HL-60/S4 treated with phorbol 12-myristate 13-acetate at 8.2 ng/mL for 4 days and 3 days (cell line): ENCODE data around the gene NLGN1.
"Not testable (repeated sequence)": the region's sequence is repeated elsewhere in the genome, so short reads cannot be mapped to it uniquely, and the experiment has no call there.

ENCODE experiments used
- in situ Hi-C: fragments of 300-500 bp; cut with MboI; formaldehyde crosslinking; loops from 2 replicates; pipeline ENCODE4 v1.15.0; 2022; ENCODE audit warnings: low sequenced_read_pairs

The NLGN1 gene

DNA sequence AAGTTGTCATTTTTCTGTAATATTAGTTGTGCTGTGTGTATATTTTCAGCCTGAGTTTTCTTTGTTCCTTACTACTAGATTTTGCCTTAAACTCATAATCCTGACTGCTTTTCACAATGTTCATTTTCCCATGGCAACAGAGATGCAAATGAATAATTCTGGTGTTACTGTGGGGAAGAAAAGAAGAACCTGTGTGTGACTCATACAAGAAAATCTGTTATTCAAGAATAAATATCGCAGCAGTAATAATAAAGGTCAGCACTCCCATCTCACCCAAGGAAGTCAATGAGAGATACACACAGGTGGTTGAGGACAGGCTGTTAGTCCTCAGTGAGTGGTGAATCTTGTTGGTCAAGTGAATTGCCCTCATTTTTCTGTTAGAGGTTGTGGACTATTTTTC lies 805.0 kb downstream of the NLGN1 start:
- in situ Hi-C loops: no loop called here

- in situ Hi-C loops: no loop called here
Measured at GRCh38 chr3:174204765-174205164, 807.2 kb downstream of the NLGN1 start.

- in situ Hi-C loops: no loop called here
Measured at GRCh38 chr3:174206607-174207192, 809.2 kb downstream of the NLGN1 start.

DNA sequence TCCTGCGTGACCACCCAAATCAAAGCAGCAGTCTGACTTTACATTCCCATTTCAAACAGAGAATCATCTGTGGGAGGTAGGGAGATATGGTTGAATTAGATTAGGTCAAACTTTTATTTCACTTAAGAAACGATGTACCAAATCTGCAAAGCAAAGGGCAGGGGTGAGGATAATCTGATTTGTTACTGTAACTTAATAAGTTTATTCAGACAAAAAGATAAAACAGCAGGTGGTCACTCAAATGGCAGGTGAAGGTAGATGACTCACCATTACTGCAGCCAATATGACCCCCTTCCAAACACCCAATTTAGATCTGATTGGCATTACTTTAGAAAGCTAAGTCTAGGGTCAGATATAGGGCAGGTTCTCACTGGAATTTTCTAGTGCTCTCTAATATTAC lies 810.6 kb downstream of the NLGN1 start:
- in situ Hi-C loops: no loop called here

GRCh38 chr3:174211896-174212295 lies 814.4 kb downstream of the NLGN1 start:
- in situ Hi-C loops: not testable (repeated sequence)

- in situ Hi-C loops: no loop called here
Measured at GRCh38 chr3:174215456-174215855, 817.9 kb downstream of the NLGN1 start.

GRCh38 chr3:174216019-174216418 lies 818.5 kb downstream of the NLGN1 start:
- in situ Hi-C loops: no loop called here

- in situ Hi-C loops: no loop called here
Measured at GRCh38 chr3:174216946-174217718, 819.6 kb downstream of the NLGN1 start.

- in situ Hi-C loops: no loop called here
Measured at GRCh38 chr3:174218016-174218415, 820.5 kb downstream of the NLGN1 start.

GRCh38 chr3:174219738-174220137 lies 822.2 kb downstream of the NLGN1 start:
- in situ Hi-C loops: no loop called here

GRCh38 chr3:174220775-174221554 lies 823.4 kb downstream of the NLGN1 start:
- in situ Hi-C loops: no loop called here

DNA sequence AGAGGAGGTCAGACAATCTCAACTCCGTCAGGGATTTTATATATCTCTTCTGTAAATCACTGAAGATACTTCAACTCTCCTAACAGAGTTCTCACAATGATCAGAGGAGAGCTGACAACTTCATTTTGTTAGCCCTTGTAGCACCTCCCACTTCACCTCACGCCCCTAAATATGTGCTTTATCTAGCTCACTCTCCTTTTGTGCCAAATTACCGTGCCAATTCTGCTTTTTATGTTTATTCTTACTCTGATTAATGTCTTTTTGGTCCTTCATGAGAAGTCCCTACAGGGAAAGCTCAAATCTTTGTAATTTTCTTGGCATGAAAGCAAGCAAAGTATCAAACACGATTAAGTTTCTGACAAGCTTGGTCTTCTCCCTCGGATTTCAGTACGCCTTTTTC lies 825.5 kb downstream of the NLGN1 start:
- in situ Hi-C loops: no loop called here

DNA sequence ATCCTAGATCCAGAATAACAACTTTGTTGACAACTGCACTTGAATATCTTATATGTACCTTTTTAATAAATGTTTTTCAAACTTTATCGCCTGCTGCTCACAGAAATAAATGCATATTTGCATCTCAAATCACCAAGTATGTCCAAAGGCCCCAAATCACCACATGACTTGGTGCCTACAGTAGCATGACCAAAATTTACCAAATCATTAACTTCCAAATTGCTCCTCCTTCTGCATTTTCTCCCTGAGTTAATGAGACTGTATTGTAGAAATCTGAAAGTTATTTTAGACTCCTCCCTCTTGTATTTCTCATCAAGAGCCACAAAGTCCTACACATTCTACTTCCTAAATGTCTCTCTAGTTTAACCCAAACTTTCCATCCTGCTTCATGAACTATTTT lies 826.1 kb downstream of the NLGN1 start:
- in situ Hi-C loops: no loop called here

DNA sequence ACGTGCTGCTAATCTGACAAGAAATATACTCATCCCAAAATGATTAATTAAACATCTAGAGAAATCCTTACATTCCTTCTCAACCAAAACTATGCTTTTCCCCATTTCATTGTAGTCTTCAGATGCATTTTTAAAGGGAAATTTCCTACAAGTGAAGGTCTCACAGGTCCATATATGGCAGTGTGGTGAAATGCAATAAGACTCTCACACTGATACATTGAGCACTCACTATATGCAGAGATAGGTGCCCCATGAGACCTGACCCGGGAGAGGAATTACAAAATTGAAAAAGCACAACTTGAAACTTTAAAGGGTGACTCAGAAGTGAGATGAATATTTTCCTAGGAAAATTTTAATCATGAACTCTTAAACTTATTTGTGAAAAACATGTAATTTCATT lies 832.4 kb downstream of the NLGN1 start:
- in situ Hi-C loops: no loop called here

DNA sequence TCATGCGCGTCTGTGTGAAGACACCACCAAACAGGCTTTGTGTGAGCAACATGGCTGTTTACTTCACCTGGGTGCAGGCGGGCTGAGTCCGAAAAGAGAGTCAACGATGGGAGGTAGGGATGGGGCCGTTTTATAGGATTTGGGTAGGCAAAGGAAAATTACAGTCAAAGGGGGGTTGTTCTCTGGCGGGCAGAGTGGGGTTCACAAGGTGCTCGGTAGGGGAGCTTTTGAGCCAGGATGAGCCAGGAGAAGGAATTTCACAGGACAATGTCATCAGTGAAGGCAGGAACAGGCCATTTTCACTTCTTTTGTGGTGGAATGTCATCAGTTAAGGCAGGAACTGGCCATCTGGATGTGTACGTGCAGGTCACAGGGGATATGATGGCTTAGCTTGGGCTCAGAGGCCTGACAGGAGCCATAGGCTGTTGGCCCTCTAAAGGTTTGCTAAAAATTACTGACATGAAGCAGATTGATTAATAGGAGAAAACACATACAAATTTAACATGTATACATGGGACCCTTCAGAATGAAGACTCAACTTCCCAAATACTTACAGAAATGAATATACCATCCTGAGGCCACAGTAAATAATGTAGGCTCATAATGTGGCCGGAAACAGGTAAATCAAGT lies 834.6 kb downstream of the NLGN1 start:
- in situ Hi-C loops: not testable (repeated sequence)

DNA sequence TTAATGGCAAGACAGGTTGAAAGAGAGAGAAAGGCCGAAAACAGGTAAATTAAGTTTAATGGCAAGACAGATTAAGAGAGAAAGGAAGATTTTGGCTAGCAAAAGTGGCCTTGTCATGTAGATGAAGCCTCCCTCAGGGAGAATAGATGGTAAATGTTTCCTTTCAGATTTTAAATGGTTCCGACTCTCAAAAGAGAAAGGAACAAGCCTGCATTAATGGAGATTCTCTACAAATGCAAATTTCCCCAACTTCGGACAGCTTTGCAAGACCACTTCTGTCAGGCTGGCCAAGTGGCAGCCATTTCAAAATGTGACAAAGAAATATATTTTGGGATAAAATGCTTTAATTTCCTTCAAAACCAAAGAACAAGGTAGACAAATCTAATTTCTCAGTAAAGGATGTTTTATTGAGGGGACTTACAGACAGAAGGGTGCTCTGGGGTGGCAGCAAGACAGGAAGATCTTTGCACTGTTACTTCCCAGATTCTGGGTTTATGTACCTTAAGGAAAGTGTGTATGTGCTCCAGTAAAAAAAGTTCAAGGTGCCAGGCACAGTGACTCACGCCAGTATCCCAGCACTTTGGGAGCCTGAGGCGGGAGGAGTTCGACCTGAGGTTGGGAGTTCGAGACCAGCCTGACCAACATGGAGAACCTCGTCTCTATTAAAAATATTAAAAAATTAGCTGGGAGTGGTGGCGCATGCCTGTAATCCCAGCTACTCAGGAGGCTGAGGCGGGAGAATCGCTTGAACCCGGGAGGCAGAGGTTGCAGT lies 835.3 kb downstream of the NLGN1 start:
- in situ Hi-C loops: no loop called here

- in situ Hi-C loops: no loop called here
Measured at GRCh38 chr3:174233511-174233910, 836.0 kb downstream of the NLGN1 start.

- in situ Hi-C loops: no loop called here
Measured at GRCh38 chr3:174242311-174243041, 844.9 kb downstream of the NLGN1 start.

- in situ Hi-C loops: no loop called here
Measured at GRCh38 chr3:174243171-174243570, 845.6 kb downstream of the NLGN1 start.

GRCh38 chr3:174247687-174248152 lies 850.2 kb downstream of the NLGN1 start:
- in situ Hi-C loops: no loop called here
